H1 (cell line): ENCODE measurements around the gene TAOK1. TPM values are rescaled to one million over a fixed set of nuclear protein-coding genes. Genes with fewer than 3 reads are reported as not detected.

Experiments
- BACH1 ChIP-seq: IDR thresholded peaks from 2 replicates; pipeline ENCODE4 v1.6.1; 2012; ENCODE audit warnings: low read length, improper control_type of control experiment
- GTF2F1 ChIP-seq: IDR thresholded peaks from 2 replicates; pipeline ENCODE4 v1.6.1; 2012; ENCODE audit warnings: low read depth, low read length, improper control_type of control experiment, borderline replicate concordance
- HDAC2 ChIP-seq, 2 experiments: fragments of 300-600 bp in 1 of 2; sonication (generic) in 1 of 2; IDR thresholded peaks; 2 replicates each; pipeline ENCODE4 v1.6.1; 2011 to 2012; ENCODE audit warnings: low read depth in 2 of 2, low read length in 2 of 2, mild to moderate bottlenecking in 2 of 2, moderate library complexity in 2 of 2, borderline replicate concordance in 1 of 2, inconsistent platforms in 1 of 2
- RBBP5 ChIP-seq: IDR thresholded peaks from 2 replicates; pipeline ENCODE4 v1.7.1; 2012; ENCODE audit warnings: low read depth, mild to moderate bottlenecking, inconsistent platforms, low read length, moderate library complexity, borderline replicate concordance
- RNF2 ChIP-seq: fragments of 200-900, 300-1000 bp; sonication (generic); IDR thresholded peaks from 2 replicates; pipeline ENCODE4 v1.7.1; 2016; ENCODE audit warnings: borderline replicate concordance, low read depth, mild to moderate bottlenecking, antibody characterized with exemption, low read length; ENCODE audit not compliant: poor library complexity, severe bottlenecking; ENCODE audit errors: missing control alignments
- polyA plus RNA-seq, 7 experiments: library from polyadenylated mRNA; depleted of rRNA in 3 of 7; stranded (reverse) in 5 of 7; unstranded in 2 of 7; fragments of >200 nt in 5 of 7; fragments of 200-250 nt in 2 of 7; gene quantifications; 1 replicate in 5 of 7; 2 replicates in 1 of 7; 4 replicates in 1 of 7; pipeline versions ENCODE4 v1.2.1 to v1.2.3, GENCODE V29; 2011 to 2013; ENCODE audit warnings: missing spikeins in 2 of 7, mixed read lengths in 2 of 7
- total RNA-seq: library from RNA; stranded (reverse); fragmentation: NEBNext Ultra II Directional; extraction: Animal tissue kit (Norgen Biotek cat#: 25700); gene quantifications from 2 replicates; pipeline ENCODE4 v1.2.1, GENCODE V29; 2021

Gene TAOK1
- total and polyA plus RNA-seq, 2 of the 8 experiments (the other 6 are each of a cell fraction or from before 2014, with no cell fraction given), result 12.2 to 90.6 TPM

DNA sequence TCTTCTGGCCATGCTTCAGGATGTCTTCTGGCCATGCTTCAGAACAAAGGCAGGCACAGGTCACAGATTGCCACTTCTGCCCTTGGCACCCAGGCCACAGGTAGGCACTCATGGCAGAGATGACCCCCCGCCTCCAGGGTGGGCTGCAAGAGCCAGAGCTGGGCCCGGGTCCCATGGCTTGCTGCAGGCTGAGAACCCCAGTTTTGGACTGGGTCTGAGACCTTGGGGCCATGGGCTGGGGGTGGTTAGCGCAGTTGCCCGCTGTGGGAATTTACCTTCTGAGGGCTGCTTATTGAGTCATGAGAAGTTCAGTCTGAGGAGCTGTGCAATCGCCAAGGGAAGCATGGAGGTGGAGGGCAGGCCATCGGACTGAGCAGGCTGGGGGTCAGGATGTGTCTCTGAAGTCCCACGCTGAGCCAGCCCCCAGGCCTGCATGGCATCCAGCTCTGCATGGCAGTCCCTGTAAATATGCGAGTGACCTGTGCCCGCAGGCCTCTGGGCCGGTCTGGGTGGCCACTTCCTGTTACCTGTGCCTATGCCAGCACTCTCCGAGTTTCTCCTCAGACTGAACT lies 204.4 kb downstream of the TAOK1 start (continued):
- no peak for TF ChIP-seq RNF2
- no peak for TF ChIP-seq HDAC2 (IDR thresholded peaks at IDR 0.05; ENCODE audit: borderline replicate concordance in 1 of 2, low read depth in 2 of 2, low read length in 2 of 2)
- TF ChIP-seq RBBP5, result no peak
- no peak for TF ChIP-seq GTF2F1
- no peak for TF ChIP-seq BACH1
- TF ChIP-seq, all 59 proteins: peak for 0
